Bronchus fibroblast of lung (primary cell): Measurements from ENCODE around the gene TTC5. TPM values are rescaled to one million over a fixed set of nuclear protein-coding genes. Genes with fewer than 3 reads are reported as not detected.

ENCODE experiments used
- total RNA-seq: library from RNA; depleted of rRNA; stranded (reverse); fragments of >200 nt; gene quantifications from 2 replicates; pipeline ENCODE4 v1.2.3, GENCODE V29; 2015

Gene TTC5, protein sequence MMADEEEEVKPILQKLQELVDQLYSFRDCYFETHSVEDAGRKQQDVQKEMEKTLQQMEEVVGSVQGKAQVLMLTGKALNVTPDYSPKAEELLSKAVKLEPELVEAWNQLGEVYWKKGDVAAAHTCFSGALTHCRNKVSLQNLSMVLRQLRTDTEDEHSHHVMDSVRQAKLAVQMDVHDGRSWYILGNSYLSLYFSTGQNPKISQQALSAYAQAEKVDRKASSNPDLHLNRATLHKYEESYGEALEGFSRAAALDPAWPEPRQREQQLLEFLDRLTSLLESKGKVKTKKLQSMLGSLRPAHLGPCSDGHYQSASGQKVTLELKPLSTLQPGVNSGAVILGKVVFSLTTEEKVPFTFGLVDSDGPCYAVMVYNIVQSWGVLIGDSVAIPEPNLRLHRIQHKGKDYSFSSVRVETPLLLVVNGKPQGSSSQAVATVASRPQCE
- 8.6 and 10.9 TPM in 2 replicates for total RNA-seq

GRCh38 chr14:20305265-20306078 is at the start of gene TTC5:
TSS of gene TTC5 (minus strand) at chr14:20305951. CDS start at chr14:20305937, 14 bp downstream.

DNA sequence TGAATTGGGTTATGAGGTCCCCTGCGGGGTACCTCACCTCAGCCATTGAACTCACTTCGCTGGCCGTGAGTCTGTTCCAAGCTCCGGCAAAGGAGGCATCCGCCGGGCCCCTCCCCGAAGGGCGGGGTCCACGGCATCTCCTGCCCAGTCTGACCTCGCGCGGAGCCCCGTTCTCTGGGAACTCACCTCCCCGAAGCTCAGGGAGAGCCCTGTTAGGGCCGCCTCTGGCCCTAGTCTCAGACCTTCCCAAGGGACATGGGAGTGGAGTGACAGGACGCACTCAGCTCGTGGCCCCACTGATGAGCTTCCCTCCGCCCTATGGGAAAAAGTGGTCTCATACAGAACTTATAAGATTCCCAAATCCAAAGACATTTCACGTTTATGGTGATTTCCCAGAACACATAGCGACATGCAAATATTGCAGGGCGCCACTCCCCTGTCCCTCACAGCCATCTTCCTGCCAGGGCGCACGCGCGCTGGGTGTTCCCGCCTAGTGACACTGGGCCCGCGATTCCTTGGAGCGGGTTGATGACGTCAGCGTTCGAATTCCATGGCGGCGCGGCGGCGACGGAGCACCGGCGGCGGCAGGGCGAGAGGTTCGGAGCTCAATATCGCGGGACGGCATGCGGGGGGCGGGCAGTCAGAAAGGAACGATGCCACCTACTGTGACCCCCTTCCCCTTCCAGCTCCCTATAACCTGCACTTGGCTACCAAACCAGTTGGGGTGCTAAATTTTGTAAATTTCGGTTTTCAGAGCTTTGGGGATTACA is 37.5 kb upstream of the TTC5 start, which contains the start of gene PARP2:
PARP2 (plus strand) TSS at position 544 of the 770 bp plus-strand sequence; CDS start at position 551, 7 bp downstream.

DNA sequence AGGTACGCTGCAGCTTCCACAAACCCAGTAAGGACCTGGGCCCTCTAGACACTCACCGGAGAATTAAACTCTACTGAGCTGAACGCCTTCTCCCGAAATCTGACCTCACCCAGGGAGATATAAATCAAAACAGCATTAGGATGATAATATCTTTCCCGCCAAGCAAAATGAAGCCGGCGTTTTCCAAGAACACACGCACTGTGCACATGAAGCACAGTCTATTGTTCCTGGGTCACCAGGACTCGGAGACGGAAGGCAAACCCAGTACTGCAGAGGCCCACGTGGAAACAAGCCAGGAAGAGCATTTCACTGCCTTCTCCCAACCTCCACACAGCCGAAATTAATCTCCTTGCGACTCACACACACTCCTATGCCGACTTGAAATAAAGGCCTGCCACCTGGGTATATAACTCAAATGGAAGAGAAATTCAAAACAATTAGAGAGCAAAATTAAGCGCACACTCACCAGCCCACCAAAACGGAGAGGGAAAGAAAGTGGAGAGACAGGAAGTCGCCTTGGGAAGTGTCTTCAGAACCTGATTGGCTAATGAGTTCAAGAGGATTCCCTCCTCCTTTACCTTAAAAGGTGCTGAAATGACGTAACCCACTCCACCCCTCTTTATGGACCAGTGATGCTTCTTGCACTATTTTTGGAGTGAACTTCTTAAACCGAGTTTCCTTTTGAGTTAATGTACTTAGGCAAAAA is 27.2 kb upstream of the TTC5 start, which contains the start of gene CCNB1IP1:
CCNB1IP1 (minus strand) TSS at position 492 of the 706 bp plus-strand sequence. CDS start 16,756 bp downstream, outside the sequence.

Other genes with a start within 250 kb of the TTC5 start
- gene OR4L1, start 245.9 kb downstream of the TTC5 start, total RNA-seq, result not detected in 2 replicates
- gene OR4K17, start 195.2 kb downstream of the TTC5 start, total RNA-seq, result not detected in 2 replicates
- not detected in 2 replicates for gene OR4N5, start 167.1 kb downstream of the TTC5 start, total RNA-seq
- gene OR11G2, start 115.1 kb downstream of the TTC5 start, total RNA-seq, result not detected in 2 replicates
- gene OR11H6, start 82.2 kb downstream of the TTC5 start, total RNA-seq, result not detected in 2 replicates
- gene OR11H7, start 77.0 kb downstream of the TTC5 start, total RNA-seq, result not detected in 2 replicates
- not detected in 2 replicates for gene OR11H4, start 66.7 kb downstream of the TTC5 start, total RNA-seq
- gene CCNB1IP1, start 27.3 kb upstream of the TTC5 start, total RNA-seq, result 51.6 and 53.7 TPM in 2 replicates
- gene PARP2, start 37.7 kb upstream of the TTC5 start, total RNA-seq, result 18.0 and 18.8 TPM in 2 replicates
- gene TEP1, start 107.5 kb upstream of the TTC5 start, total RNA-seq, result 7.0 and 9.4 TPM in 2 replicates
- 0.30 and 0.50 TPM in 2 replicates for gene KLHL33, start 130.2 kb upstream of the TTC5 start, total RNA-seq
- 62.5 and 70.6 TPM in 2 replicates for gene OSGEP, start 148.9 kb upstream of the TTC5 start, total RNA-seq
- gene APEX1, start 149.3 kb upstream of the TTC5 start, total RNA-seq, result 278 and 299 TPM in 2 replicates
- gene PIP4P1, start 155.5 kb upstream of the TTC5 start, total RNA-seq, result 19.2 and 19.8 TPM in 2 replicates
- 51.7 and 54.6 TPM in 2 replicates for gene PNP, start 163.5 kb upstream of the TTC5 start, total RNA-seq
- not detected in 2 replicates for gene RNASE10, start 199.6 kb upstream of the TTC5 start, total RNA-seq